Measurements from ENCODE around the gene RHBDL1.
A peak's percentile ranks its signal among the peaks of the same experiment; 100 is the strongest.

- TF ChIP-seq CTCF (IDR thresholded peaks at IDR 0.05; ENCODE audit: poor library complexity) (peak; percentile 37), EZH2 (IDR thresholded peaks at IDR 0.05; ENCODE audit: borderline replicate concordance) (no peak)
Measured at GRCh38 chr16:660459-661183, 14.8 kb upstream of the RHBDL1 start.

Data from hepatocyte (in vitro differentiated cells).